HG02884 (cell line): ENCODE results near the gene IGF1R.

Experiments
- ATAC-seq: cut with Tn5 transposase; IDR thresholded peaks from one replicate; pipeline ENCODE4 v1.9.1; 2021; ENCODE audit warnings: mild to moderate bottlenecking, moderate library complexity; ENCODE audit not compliant: unreplicated experiment

IGF1R gene

GRCh38 chr15:98772895-98773294 is 124.6 kb downstream of the IGF1R start:
- ATAC-seq: no peak

DNA sequence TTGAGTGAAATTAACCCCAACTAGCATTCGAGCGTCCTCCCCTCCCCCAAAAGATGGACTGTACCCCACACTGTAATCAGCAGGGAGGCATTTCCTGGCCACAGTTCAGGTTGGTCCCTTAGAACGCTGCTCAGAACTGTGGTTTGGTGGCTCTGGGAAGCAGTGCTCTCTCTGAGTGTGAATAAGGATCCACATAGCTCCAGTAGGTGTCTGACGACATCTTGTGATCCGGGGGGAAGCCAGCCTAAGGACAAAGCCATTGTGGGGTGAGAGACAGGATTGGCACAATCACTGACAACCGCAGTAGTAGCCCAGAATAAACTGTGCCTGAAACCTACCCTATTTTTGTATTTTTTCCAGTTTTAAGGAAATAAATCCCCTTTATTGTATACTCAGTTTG is 125.3 kb downstream of the IGF1R start:
- no peak for ATAC-seq

- no peak for ATAC-seq
These were observed 126.6 kb downstream of the IGF1R start for GRCh38 chr15:98774756-98775497.

DNA sequence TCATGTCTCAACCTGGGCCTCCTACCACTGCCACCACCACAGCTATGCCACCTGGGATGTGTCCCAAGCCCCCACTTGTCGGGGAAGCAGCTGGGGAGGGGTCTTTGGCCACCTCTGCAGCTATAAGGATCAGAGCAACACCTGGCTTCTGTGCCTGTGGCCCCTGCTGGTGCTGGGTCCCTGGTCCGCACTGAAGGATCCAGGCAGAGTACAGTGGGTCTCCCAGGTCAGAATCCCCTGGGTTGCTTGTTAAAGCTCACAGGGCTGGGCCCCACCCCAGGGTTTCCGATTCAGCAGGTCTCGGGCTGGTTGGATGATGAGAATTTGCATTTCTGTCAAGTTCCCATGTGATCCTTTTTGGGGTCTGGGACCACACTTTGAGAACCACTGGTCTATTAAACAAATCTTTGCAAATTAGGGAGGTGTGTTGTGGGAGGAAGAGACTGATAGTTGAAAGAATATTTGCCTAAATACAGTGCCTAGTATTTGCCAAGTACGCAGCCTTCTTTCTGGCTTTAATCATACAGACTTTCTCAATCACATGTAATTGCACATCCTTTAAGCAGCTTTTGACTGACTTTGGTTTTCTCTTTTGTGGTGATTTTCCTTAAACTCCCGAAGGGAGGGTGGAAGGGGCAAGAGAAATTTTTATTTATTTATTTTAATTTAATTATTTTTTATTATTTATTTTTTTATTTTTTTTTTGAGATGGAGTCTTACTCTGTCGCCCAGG is 127.3 kb downstream of the IGF1R start:
- no peak for ATAC-seq

DNA sequence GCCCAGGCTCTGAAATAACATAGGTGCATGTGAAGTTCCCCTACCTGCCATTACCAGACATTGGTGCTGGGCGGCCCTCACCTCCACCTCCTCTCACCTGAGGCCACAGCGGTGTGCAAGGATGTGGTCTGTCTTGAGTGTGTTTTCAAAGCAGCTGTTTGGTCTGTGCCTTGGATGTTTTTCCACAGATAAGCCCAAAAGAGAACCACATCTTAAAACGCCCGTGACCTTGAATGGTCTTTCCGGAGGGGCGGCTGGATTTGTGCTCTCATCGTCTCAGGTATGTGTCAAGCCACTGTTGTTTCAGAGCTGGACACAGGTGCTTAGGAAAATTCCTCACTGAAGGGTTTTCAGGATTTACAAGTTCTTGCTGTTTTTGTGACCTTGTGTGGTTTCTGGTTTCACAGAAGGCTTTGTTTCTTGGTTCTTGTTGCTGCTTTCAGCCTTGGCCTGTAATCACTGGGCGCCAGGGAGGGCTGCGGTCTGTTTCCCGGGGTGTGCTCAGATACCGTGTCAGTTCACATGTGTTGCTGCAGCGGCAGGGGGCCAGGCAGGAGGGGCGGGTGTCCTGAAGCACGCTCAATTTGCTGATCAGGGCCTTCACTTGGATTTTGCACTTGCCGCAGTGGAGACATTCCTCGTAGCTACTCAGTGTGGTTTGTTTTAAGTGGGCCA is 128.4 kb downstream of the IGF1R start:
- ATAC-seq: no peak

- no peak for ATAC-seq
These were observed 129.1 kb downstream of the IGF1R start for GRCh38 chr15:98777426-98777825.

GRCh38 chr15:98778263-98778959 is 130.1 kb downstream of the IGF1R start:
- no peak for ATAC-seq

DNA sequence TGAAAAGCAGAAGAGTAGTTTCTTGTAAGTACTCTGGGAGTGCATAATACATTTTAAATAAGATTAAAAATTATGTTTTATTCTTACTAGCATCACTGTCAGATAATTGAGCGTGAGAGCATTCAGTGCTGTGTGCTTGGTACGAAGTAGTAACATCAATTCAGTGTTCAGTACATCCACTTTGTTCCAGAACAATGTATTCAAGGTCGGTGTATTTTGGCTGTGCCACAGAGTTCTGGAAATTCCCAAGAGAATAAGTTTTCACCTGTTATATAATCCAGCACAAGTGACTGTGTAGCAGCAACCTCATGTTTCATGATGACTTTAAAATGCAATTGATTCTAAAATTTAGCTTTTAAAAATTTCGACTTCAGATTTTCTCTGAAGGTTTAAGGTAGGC is 130.6 kb downstream of the IGF1R start:
- no peak for ATAC-seq

DNA sequence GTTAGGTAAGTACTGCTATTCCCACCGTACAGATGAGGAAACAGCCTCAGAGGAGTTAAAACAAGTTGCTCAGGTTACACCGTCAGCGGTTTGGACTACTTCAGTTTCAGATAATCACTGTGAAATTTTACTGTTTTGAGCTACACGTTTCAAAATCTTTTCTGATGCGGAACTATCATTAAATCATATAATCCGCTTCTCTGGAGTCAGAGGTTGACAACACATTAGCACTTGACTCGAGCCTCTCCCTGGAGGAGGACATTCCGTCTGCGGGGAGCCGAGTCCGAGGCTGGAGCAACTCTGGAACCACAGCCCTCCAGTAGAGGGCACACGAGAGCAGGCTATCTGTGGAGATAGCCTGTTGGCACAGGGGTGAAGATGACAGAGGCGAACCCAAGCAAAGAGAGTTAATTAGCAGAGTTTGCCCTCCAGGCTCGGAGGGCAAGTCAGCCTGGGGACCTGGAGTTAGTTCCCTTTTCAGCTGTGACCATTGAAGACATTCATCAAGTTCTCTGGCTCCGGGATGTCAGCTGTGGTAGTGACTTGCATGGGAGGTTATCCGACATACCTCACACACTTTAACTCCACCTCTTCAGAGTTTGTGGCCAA is 131.2 kb downstream of the IGF1R start:
- peak; percentile 90 for ATAC-seq

DNA sequence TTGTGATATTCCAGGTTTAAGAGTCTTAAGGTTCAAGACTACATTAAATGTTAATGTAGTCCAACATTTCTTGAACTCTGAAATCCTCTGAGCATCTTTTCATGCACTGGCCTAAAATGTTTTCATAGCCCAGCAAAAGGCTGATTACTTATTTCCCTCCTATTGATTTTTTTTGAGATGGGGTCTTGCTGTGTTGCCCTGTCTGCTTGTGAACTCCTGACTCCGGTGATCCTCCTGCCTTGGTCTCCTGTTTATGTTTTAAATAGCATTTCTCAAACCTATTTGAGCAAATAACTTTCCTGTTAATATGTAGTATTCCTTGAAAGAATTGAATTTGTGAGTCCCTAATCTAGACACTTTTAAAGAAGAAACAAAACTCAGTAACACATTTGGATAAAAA is 133.5 kb downstream of the IGF1R start:
- no peak for ATAC-seq

DNA sequence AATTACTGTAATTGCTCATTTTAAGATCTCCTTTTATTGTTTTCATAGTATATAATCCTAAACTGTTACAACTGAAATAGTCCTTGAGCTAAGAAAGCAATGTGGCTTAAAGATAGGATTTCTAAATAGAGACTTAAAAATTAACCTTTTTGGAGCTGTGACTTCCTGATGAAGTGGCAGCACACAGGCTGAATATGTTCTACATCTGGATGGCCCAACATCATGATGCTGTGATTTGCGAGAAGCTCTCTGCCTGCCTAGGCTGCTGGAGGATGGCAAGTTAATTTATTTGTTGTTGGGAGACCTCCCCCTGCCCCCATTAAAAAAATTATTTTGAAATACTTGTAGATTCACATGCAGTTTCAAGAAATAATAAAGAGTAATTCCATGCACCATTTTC is 134.5 kb downstream of the IGF1R start:
- ATAC-seq: no peak

DNA sequence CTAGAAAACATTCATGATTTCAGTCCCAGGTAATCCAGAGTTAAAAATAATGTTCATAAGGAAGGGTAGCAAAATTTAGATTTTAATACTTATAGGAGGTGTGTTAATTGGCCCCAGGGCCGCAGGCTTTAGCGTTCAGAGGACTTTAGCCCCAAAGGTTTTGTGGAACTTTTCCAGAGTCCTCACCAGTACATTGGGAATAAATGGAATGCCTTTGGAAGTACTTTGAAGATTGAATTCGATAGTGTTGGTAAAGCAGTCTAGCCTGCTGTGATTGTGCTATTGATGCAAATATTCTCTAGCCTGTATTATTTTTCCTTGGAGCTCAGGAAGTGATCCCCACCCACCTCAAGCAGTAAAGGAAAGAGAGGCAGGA is 137.1 kb downstream of the IGF1R start:
- no peak for ATAC-seq

GRCh38 chr15:98785807-98786621 is 137.7 kb downstream of the IGF1R start:
- ATAC-seq: peak; percentile 57

DNA sequence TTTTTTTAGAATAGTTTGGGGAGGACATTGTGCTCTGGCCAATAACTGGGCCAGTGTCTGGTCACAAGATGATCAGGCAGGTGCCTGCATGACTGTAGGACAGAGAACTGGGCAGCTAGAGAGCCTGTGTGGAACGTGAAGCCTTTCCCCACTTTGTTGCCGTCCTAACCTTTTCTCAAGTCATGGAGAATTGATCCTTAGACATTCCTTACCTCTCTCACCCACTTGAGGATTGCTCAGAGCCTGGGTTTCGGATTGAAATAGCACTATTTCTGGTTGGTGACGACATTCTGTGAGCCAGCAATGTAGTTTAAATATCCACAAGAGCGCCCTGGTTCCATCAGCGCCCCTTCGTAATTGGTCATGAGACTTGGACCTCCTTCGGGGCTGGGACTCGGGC is 138.4 kb downstream of the IGF1R start:
- ATAC-seq: no peak

DNA sequence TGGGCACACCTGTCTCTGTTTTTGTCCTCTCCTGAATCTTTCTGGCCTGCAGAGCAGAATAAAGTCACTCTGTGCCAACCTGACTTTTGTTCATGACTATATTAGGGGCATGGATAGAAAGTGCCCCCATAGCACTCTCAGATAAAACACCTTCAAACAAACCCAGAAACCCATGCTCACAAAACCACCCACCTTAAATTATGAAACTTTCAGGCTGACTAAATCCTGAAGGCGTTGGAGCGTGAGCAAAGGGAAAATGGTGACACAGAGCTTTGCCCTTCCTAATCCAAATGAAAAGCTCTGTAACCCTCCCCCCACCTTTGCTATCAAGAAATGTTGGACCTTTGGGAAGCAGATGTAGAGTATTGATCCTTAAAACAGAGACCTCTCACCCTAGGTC is 138.9 kb downstream of the IGF1R start:
- ATAC-seq: no peak

DNA sequence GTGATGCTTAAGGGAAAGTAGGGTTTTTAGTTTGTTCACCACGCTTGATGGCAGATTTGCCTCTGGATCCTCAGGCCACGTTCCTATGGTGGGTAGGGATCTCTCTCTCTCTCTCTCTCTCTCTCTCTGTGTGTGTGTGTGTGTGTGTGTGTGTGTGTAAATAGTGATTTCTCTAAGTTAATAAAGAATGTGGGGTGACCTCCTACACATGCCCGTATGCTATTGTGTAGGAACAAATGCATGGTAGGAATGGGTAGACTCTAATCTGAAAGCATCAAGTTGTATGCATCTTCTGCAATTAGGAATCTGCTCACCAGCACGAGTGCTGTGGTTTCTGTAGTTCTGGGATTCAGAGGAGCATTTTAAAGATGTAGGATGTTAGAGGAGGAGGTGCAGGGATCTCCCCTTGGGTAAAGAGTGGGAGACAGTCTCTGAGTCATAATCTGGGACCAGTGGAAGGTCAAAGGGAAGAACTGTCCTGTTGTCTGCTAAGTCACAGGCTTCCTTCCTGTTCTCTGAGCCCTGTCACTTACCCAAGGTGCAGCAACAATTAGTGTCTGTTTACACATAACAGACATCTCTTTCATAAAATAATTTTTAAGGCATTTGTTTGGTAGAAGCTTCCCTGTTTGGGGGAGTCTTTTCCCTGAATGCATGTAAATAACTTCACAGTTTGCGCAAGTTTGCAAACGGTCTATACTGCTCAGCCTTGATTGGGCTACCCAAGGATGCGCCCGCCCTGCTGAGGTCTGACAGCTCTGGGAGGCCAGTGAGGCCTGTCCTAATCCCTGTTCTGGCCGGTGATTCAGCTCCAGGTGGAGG is 139.8 kb downstream of the IGF1R start:
- ATAC-seq: no peak

GRCh38 chr15:98789020-98789419 is 140.7 kb downstream of the IGF1R start:
- no peak for ATAC-seq

- ATAC-seq: no peak
These were observed 141.9 kb downstream of the IGF1R start for GRCh38 chr15:98790270-98790669.

GRCh38 chr15:98791046-98791701 is 142.8 kb downstream of the IGF1R start:
- no peak for ATAC-seq
